Cortex of kidney (tissue), 1 donor: Measurements from ENCODE around the gene AP2A2.
"Not testable (repeated sequence)": the region's sequence is repeated elsewhere in the genome, so short reads cannot be mapped to it uniquely, and the experiment has no call there.

Source experiments
- DNase-seq: peaks from one replicate; lab custom pipeline; 2025; lab: John Stamatoyannopoulos, UW

The AP2A2 gene

GRCh38 chr11:975376-975775, 49.7 kb downstream of the AP2A2 start:
- not testable (repeated sequence) for DNase-seq

- no peak for DNase-seq
Observed at GRCh38 chr11:975827-976226, 50.2 kb downstream of the AP2A2 start.

- DNase-seq, result no peak
Observed at GRCh38 chr11:976431-977160, 50.9 kb downstream of the AP2A2 start.

GRCh38 chr11:977830-978720, 52.4 kb downstream of the AP2A2 start:
- DNase-seq, result no peak

GRCh38 chr11:978781-979180, 53.1 kb downstream of the AP2A2 start:
- no peak for DNase-seq

- no peak for DNase-seq
Observed at GRCh38 chr11:980438-981357, 55.0 kb downstream of the AP2A2 start.

GRCh38 chr11:981764-982163, 56.1 kb downstream of the AP2A2 start:
- no peak for DNase-seq

- no peak for DNase-seq
Observed at GRCh38 chr11:984546-984945, 58.9 kb downstream of the AP2A2 start.

GRCh38 chr11:985406-985805, 59.7 kb downstream of the AP2A2 start:
- no peak for DNase-seq

GRCh38 chr11:985848-986247, 60.2 kb downstream of the AP2A2 start:
- no peak for DNase-seq

- no peak for DNase-seq
Observed at GRCh38 chr11:986270-986951, 60.7 kb downstream of the AP2A2 start.

- no peak for DNase-seq
Observed at GRCh38 chr11:986952-987305, 61.3 kb downstream of the AP2A2 start.

GRCh38 chr11:987671-988070, 62.0 kb downstream of the AP2A2 start:
- DNase-seq, result no peak

- DNase-seq, result no peak
Observed at GRCh38 chr11:990101-990500, 64.4 kb downstream of the AP2A2 start.

GRCh38 chr11:991034-991433, 65.4 kb downstream of the AP2A2 start:
- no peak for DNase-seq

- DNase-seq, result no peak
Observed at GRCh38 chr11:991711-992307, 66.1 kb downstream of the AP2A2 start.

- no peak for DNase-seq
Observed at GRCh38 chr11:992577-992976, 66.9 kb downstream of the AP2A2 start.

GRCh38 chr11:993632-994167, 68.0 kb downstream of the AP2A2 start:
- no peak for DNase-seq

GRCh38 chr11:995044-995751, 69.5 kb downstream of the AP2A2 start:
- DNase-seq, result no peak

- DNase-seq, result no peak
Observed at GRCh38 chr11:995752-996420, 70.2 kb downstream of the AP2A2 start.
